Muscle layer of duodenum (tissue), 2 donors: ENCODE data around the gene ADAP1.

Experiments used
- H3K27ac ChIP-seq: one replicate; pipeline ENCODE4 v1.7.0; 2013; ENCODE audit warnings: mild to moderate bottlenecking, low read length
- H3K27me3 ChIP-seq: one replicate; pipeline ENCODE4 v1.7.0; 2013; ENCODE audit warnings: low read depth, mild to moderate bottlenecking, control low read depth, low read length
- H3K36me3 ChIP-seq, 2 donors: one replicate each; pipeline ENCODE4 v1.7.0; 2013; ENCODE audit warnings: low read length in 2 of 2, control low read depth in 1 of 2, mild to moderate bottlenecking in 1 of 2; ENCODE audit not compliant: insufficient read depth in 2 of 2, control insufficient read depth in 1 of 2
- H3K4me1 ChIP-seq, 2 donors: one replicate each; pipeline ENCODE4 v1.7.0; 2013; ENCODE audit warnings: low read length in 2 of 2, mild to moderate bottlenecking in 2 of 2, control low read depth in 1 of 2, moderate library complexity in 1 of 2; ENCODE audit not compliant: insufficient read depth in 2 of 2, control insufficient read depth in 1 of 2
- H3K4me3 ChIP-seq, 2 donors: one replicate each; pipeline ENCODE4 v1.7.0; 2013; ENCODE audit warnings: low read length in 2 of 2, low read depth in 1 of 2, mild to moderate bottlenecking in 1 of 2
- H3K9me3 ChIP-seq, 2 donors: one replicate each; pipeline ENCODE4 v1.7.0; 2013; ENCODE audit warnings: low read length in 2 of 2, control low read depth in 1 of 2, mild to moderate bottlenecking in 1 of 2; ENCODE audit not compliant: control insufficient read depth in 1 of 2
- donor health status: healthy.

The ADAP1 gene

DNA sequence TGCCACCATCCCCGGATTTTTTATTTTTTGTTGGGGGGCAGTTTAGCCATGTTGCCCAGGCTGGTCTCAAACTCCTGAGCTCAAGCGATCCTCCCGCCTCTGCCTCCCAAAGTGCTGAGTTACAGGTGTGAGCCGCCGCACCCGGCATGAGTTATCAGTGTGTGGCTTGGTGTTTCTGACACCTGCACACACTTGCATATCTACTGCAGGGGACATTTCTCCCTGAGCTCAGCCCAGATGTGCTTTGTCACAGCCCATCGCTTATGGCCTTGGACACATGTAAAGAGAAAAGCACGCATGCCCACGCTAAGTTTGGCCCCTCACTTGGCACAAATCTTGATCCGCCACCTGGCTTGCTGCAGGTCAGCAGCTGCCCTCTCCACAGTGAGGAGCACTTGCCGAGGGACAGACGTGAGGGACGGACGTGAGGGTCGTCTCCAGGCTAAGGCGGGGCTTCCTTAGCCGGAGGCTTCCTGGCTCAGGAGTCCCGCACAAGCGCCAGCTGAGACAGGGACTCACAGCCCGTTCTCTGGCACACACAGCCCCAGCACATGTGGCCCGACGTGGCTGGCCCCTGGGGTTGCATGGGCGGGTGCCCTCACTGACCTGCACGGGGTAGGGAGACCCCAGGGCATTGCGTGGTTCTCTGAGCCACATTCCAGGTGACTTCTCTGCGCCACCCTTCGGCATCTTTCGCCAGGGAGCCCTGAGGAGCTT is 40.3 kb upstream of the ADAP1 start:
- H3K4me1 ChIP-seq = peaks cover 0 to 12% of the 10 kb centered on the region in 2 donors

DNA sequence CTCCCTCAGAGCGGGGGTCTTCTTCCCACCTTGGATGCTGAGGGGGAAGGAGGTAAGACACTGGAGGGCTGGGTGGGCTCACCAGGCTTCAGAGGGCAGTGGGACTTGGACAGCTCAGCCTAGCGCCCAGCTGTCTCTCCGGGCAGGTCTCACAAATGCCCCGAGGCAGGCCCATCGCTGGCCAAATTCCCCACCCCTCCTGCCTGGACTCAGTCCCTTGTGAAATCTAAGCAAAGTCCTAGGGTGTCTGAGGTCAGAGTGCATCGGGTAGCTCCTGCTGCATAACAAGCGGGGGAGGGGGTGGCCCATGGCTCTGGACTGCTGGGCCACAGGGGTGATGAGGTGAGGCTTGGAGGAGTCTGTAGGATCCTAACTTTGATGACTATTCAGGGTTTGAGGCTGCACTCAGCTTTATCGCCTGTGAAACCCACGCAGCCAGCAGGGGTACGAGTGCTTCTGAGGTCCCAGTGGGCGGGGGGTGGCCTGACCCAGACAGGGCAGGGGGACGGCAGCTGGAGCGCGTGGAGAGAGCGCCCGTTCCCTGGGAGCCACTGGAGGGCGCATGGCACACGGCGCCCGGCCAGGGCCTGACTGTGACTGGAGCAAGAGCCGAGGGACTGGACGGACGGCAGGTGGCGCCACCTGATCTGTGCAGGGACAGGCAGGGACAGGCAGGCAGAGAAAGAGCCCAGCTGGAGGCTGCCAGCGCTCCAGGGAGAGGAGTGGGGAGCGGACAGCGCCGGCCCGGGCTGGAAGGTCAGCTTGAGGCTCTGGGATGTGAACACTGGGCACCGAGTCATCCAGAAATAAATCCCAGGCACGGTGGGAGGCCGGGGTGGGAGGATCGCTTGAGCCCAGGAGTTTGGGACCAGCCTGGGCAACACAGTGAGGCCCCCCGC is 38.5 kb upstream of the ADAP1 start:
- Histone ChIP-seq H3K4me3 (no peak overlapping the region), H3K27ac (no peak overlapping the region), H3K36me3 (peaks cover 0 to 28% of the 10 kb centered on the region in 2 donors)

More for the DNA sequence above, 40.3 kb upstream of the ADAP1 start:
- Histone ChIP-seq H3K36me3 (peaks cover 0 to 36% of the 10 kb centered on the region in 2 donors), H3K27me3 (no peaks in the 10 kb centered on the region), H3K9me3 (no peaks in the 10 kb centered on the region), H3K4me3 (no peak overlapping the region), H3K27ac (no peak overlapping the region)

DNA sequence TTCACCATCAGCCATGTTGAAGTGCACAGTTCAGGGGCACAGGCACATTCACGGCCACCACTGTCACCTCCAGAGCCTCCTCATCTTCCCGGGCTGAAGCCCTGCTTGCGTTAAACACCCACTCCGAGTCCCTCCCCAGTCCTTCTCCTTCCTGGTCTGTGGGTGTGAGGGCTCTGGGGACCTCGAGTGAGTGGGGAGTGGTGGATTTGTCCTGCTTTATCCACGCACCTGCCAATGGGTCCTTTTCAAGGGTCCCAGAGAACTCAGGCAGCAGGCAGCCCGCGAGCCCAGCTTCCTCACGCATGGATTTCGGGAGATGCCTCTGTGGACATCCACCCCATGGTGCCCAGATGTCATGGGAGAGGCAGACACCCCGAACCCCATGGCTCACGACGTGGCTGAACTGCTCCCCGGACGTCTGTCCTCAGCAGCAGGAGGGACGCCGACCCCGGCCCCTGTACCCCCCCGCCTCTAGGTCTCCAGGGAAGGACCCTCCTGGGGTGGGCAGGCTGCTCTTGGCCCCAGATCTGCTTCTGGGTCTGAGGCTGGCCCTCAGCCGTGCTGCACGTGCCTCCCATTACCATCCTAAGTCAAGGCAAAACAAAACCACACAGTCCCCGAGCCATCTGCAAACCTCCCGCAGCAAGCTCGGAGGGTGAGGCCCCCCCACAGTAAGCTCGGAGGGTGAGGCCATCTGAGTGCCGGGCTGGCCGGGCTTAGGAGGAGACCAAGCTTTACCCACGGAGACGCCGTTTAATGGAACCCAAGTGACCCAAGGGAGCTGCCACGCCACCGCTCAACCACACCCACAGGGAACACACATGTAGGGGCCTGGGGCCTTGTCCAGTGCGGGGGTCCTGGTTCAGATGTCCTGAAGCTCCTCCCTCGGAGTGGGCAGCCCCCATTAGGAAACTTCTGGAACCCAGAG is 37.5 kb upstream of the ADAP1 start:
- Histone ChIP-seq H3K27me3 (no peaks in the 10 kb centered on the region), H3K4me3 (no peak overlapping the region), H3K36me3 (peaks cover 0 to 22% of the 10 kb centered on the region in 2 donors), H3K27ac (no peak overlapping the region), H3K4me1 (peaks cover 0 to 17% of the 10 kb centered on the region in 2 donors), H3K9me3 (no peaks in the 10 kb centered on the region)

More for the DNA sequence above, 38.5 kb upstream of the ADAP1 start:
- no peaks in the 10 kb centered on the region for H3K9me3 ChIP-seq
- H3K27me3 ChIP-seq = no peaks in the 10 kb centered on the region
- peaks cover 0 to 17% of the 10 kb centered on the region in 2 donors for H3K4me1 ChIP-seq

DNA sequence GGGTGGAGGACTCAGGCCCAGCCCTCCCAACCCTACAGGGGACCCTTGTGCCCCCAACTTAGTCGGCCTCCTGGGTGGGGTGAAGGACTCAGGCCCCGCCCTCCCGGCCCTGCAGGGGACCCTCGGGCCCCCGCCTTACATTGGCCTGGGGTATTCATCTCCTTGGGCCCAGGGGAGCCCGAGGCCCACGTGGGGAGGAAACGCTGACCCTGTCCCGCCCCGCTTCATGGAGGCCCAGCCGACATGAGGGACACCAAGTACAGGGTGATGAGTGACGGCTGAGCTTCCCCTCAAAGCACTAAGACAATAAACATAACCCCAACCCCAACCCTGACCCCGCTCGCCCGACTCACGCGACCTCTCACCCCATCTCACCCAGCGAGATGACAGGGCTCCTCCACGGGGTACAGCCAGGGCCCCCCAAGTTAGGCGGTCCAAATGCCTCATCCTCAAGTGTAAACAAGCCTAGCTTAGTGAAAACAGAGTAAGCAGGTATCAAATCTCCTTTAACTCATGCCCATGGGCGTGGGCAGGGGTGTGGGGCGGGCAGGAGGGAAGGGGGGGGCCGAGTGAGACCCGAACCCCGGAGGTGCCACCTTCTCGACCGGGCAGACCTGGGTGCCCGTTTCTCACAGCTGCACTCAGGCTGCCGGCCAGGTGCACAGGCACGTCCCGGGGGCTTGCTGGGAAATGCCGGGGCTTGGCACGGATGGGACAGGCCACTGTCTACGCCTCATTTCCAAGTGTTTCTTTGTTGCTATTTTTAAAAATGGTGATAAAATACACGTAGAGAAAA is 36.7 kb upstream of the ADAP1 start:
- Histone ChIP-seq H3K9me3 (no peaks in the 10 kb centered on the region), H3K27ac (no peak overlapping the region), H3K27me3 (no peaks in the 10 kb centered on the region), H3K4me1 (peaks cover 0 to 17% of the 10 kb centered on the region in 2 donors), H3K36me3 (peaks cover 0 to 14% of the 10 kb centered on the region in 2 donors), H3K4me3 (no peak overlapping the region)

DNA sequence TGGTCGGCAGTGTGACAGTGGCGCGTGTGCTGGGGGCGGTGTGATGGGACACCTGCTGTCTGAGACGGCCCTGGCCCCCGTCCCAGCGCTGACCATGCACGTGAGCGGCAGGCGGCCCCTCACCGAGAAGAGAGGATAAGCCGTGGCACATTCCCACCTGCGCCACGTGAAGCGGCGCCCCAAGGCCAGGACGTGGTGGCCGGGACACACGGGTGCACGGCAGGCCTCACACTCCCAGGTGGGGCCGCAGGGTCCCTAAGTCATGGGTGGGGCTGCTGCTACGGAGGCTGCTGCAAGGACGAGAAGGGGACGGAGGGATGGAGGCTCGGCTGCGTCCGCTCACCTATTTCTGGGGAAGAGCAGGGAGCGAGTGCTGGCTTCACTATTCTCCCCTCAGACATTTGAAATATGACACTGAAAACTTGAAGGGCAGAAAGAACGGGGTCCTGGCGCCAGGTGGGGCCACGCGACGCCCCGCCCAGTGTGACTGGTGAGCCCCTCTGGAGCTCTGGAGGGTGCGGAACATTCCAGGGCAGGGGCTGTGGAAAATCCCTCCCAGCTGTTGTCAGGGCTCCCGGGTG is 36.0 kb upstream of the ADAP1 start:
- H3K4me3 ChIP-seq = no peak overlapping the region
- H3K4me1 ChIP-seq = peaks cover 0 to 17% of the 10 kb centered on the region in 2 donors
- no peaks in the 10 kb centered on the region for H3K27me3 ChIP-seq
- H3K27ac ChIP-seq = no peak overlapping the region
- peaks cover 0 to 7% of the 10 kb centered on the region in 2 donors for H3K36me3 ChIP-seq
- H3K9me3 ChIP-seq = no peaks in the 10 kb centered on the region

DNA sequence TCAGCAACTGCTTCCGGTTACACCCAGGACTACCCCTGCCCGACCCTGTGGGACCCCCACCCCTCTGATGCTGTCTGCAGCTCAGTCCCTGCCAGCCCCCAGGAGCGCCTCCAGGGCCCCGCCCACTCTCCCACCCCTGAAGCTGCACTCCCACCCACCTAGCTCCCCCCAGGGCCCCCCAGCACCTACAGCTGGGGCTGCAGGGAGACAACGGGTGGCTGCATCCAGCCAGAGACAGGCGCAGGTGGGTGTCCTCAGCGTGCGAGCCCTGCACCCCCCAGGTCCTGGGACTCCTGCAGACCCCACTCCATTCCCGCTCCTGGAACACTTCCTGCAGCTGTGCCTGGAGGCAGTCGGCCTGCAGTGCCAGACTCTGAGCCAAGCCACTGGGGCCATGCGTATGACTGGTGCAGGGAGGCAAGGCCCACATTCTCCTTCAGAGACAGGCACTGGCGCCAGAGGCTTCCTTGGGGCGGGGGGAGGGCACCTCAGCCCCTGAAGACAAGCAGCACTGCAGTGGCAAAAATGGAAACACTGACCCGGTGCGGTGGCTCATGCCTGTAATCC is 34.6 kb upstream of the ADAP1 start:
- Histone ChIP-seq H3K9me3 (no peaks in the 10 kb centered on the region), H3K27me3 (no peaks in the 10 kb centered on the region), H3K27ac (no peak overlapping the region), H3K36me3 (no peaks in the 10 kb centered on the region), H3K4me1 (peaks cover 0 to 17% of the 10 kb centered on the region in 2 donors), H3K4me3 (no peak overlapping the region)

DNA sequence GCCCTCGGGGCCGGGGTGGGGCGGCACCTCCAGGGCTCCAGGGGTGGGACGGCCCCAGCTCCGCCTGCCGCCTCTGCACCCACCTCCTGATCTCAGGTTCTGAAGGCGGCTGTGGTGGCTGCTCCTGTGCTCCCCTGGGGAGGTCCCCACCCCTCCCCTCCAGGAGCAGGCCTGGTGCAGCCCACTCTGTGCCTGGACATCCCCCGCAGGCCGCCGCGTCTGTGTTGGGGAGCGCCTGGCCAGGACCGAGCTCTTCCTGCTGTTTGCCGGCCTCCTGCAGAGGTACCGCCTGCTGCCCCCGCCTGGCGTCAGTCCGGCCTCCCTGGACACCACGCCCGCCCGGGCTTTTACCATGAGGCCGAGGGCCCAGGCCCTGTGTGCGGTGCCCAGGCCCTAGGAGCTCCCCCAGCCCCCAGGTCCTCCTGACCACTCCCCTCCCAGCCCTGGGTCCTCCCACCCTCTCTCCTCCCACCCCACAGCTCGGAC is 34.0 kb upstream of the ADAP1 start:
- no peaks in the 10 kb centered on the region for H3K36me3 ChIP-seq
- H3K4me1 ChIP-seq = peaks cover 0 to 15% of the 10 kb centered on the region in 2 donors
- no peak overlapping the region for H3K4me3 ChIP-seq
- H3K27me3 ChIP-seq = no peaks in the 10 kb centered on the region
- no peak overlapping the region for H3K27ac ChIP-seq
- H3K9me3 ChIP-seq = no peaks in the 10 kb centered on the region

DNA sequence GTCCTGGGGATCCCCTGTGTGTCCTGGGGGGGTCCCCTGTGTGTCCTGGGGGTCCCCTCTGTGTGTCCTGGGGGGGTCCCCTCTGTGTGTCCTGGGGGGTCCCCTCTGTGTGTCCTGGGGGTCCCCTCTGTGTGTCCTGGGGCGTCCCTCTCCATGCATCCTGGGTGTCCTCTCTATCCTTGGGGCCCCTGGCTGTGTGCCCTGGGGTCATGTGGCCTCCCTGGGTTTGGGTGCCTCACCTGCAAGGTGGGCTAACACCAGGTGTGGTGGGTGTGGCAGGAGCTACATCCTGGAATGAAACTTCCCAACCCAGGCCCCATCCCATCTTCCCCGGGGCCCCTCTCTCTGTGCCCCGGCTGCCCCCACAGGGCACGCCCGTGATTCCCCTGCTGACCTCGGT is 33.4 kb upstream of the ADAP1 start:
- H3K27ac ChIP-seq = no peak overlapping the region

DNA sequence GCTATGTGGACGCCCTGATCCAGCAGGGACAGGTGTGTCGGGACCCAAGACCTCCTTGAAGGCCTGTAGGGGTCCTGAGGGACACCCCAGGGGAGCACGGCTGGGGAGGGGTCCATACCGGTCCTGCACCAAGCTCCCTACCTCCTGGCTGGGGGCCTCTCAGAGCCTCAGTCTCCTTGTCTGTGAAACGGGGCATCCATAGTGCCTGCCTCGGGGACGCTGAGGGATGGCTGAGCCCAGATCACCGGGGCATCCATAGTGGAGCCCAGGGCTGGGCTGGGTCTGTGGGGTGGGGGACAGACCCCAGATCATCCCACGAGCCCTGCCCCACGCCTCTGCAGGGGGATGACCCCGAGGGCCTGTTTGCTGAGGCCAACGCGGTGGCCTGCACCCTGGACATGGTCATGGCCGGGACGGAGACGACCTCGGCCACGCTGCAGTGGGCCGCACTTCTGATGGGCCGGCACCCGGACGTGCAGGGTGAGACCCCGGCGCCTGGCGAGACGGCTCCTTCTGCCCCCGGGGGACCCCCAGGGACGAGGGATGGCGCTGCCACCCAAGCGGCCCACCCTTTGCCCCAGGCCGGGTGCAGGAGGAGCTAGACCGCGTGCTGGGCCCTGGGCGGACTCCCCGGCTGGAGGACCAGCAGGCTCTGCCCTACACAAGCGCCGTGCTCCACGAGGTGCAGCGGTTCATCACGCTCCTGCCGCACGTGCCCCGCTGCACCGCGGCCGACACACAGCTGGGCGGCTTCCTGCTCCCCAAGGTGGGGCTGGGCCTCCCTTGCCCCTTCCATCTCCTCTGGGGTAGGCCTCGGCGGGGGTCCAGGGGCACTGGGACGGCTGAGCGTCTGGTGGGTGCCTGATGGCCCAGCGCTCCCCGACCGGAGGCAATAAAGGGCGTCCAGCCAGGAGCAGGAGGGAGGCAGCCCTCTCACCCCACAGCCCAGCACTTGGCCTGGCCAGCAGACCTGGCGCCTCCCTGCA is 32.6 kb upstream of the ADAP1 start:
- peaks cover 0 to 5% of the 10 kb centered on the region in 2 donors for H3K4me1 ChIP-seq
- H3K9me3 ChIP-seq = no peaks in the 10 kb centered on the region
- no peaks in the 10 kb centered on the region for H3K27me3 ChIP-seq
- no peak overlapping the region for H3K27ac ChIP-seq
- no peaks in the 10 kb centered on the region for H3K36me3 ChIP-seq
- no peak overlapping the region for H3K4me3 ChIP-seq

More for the DNA sequence above, 33.4 kb upstream of the ADAP1 start:
- H3K4me3 ChIP-seq = no peak overlapping the region
- no peaks in the 10 kb centered on the region for H3K36me3 ChIP-seq
- H3K4me1 ChIP-seq = peaks cover 0 to 10% of the 10 kb centered on the region in 2 donors
- H3K9me3 ChIP-seq = no peaks in the 10 kb centered on the region
- H3K27me3 ChIP-seq = no peaks in the 10 kb centered on the region
